HG03280 (cell line): ENCODE measurements around the gene RXRB.
A peak's percentile ranks its signal among the peaks of the same experiment; 100 is the strongest.
"Not testable (repeated sequence)": the region's sequence is repeated elsewhere in the genome, so short reads cannot be mapped to it uniquely, and the experiment has no call there.

Experiments
- ATAC-seq: cut with Tn5 transposase; IDR thresholded peaks from one replicate; pipeline ENCODE4 v1.9.1; 2021; ENCODE audit warnings: mild to moderate bottlenecking, moderate library complexity; ENCODE audit not compliant: unreplicated experiment

RXRB gene

GRCh38 chr6:33164665-33165373, 35.6 kb downstream of the RXRB start:
- no peak for ATAC-seq

DNA sequence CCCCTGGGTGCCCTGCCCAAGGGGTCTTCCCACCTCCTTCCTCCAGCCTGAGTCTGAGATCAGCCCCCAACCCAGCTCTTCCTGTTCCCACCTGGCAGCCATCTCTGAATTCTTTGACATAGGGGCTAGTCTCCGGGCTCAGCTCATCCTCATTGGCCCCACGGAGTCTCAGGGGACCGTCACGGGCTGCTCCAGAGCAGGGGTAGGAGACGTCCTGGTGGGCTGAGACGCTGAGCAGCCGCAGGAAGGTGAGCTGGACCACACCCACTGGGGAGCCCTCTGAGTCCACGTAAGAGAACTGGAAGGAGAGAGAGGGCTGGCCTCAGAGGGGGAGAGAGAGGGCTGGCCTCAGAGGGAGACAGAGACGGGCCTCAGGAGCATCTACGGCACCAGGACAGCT, 36.3 kb downstream of the RXRB start:
- no peak for ATAC-seq

GRCh38 chr6:33163540-33163939, 36.9 kb downstream of the RXRB start:
- no peak for ATAC-seq

- peak; percentile 73 for ATAC-seq
Measured at GRCh38 chr6:33161354-33162331, 38.8 kb downstream of the RXRB start.

DNA sequence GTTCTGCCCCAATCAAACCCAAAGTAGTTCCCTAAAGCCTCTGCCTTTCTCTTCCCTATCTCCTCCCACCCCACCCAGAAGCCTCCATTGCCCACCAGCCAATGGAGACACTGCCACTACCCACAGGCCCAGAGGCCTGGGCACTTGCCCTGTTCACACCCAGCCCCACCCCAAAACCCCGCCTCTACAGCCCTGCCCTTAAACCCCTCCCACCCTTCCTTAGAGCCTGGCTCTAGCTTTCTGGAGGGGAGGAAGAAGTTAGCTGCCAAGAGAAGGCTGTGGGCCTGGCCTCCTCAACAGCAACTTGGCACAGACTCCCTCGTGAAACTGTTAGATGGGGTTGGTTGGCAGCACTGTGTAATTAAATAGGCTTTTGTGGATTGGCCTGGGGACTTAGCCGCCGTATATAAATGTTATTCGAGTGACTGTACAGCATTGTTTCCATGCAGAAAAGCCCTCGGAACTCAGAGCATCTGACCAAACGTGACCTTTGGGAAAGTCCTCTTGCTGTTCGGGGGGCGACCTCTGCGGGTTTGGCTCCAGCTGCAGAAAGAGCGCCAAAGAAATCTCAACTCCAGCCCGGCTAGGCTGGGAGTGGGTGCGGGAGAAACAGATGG, 39.6 kb downstream of the RXRB start:
- ATAC-seq: no peak

- no peak for ATAC-seq
Measured at GRCh38 chr6:33160096-33160495, 40.4 kb downstream of the RXRB start.

DNA sequence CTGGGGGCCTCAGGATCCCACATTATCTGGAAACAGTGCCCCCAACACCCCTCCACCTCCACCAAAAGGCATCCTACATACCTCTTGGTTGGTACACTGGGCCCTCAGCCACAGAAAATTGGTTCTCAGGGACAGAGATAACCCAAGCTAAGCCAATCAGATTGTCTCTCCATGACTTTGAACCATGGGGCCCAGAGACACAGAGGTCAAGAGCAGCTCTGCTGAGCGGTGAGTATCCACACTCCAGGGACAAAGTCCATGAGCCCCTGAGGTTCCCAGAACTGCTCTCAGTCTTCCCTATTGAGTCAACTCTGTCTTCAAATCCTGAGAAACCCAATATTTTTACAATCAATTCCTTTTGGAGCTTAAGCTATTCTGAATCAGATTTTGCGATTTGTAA, 43.5 kb downstream of the RXRB start:
- no peak for ATAC-seq

DNA sequence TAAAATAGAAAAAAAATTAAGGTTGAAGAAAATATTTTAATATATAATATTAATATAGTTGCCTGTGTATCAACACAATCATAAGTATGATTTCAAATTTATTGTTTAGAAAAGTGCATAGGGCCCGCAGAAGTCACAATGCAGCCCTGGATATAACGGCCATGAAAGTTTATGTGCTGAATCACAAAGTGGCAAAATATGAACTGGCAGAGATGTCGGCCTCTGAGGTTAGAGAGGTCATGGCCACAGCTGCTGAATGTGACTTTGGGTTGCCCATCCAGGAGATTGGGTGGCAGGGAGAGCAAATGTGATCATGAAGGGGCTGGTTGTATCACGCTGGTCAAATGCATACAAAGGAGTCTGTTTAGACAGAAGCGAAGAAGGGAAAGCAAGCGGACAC, 43.9 kb downstream of the RXRB start:
- ATAC-seq: no peak

- no peak for ATAC-seq
Measured at GRCh38 chr6:33154349-33154748, 46.1 kb downstream of the RXRB start.

DNA sequence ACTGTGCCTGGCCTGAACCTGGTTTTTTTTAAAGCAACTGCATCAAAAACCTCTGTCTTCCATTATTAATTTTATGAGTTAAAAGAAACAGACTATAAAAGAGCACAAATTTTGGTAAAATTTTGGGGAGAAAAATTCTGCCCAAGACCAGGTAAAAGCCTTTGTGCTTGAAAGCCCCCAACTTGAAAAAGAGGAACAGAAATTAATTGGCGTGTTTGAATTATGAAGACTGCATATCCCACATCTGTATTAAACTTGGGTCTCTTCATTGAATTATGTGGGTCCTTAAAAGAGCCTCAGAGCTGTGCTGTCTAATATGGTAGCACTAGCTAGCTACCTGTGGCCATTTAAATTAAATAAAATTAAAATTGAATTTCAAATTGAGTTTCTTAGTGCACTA, 49.4 kb downstream of the RXRB start:
- no peak for ATAC-seq

- ATAC-seq: not testable (repeated sequence)
Measured at GRCh38 chr6:33150560-33150959, 49.9 kb downstream of the RXRB start.

- ATAC-seq: no peak
Measured at GRCh38 chr6:33147807-33148666, 52.4 kb downstream of the RXRB start.

DNA sequence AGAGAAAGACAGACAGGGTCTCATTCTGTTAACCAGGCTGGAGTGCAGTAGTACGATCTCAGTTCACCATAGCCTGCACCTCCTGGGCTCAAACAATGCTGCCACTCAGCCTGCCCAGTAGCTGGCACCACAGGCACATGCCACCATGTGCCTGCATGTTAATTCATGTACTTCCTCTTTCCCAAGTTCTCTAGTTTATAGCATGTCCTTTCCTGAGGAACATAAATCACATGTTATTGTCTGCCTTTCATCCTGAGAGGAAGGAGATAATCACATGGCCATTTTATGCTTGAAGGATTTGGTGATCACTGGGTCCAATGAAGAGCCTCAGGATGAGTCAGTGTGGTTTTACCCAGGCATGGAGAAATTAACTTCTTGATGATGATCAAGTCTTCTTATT, 56.1 kb downstream of the RXRB start:
- ATAC-seq: no peak
